22Rv1 (cell line): Measurements from ENCODE around the gene MBNL2.

ENCODE experiments used
- H3K27ac ChIP-seq: fragments of 450-650 bp; 2 replicates; pipeline ENCODE4 v1.5.1; 2017
- ZFX ChIP-seq: fragments of 450-650 bp; IDR thresholded peaks from 2 replicates; pipeline ENCODE4 v1.6.1; 2017; ENCODE audit warnings: antibody characterized with exemption, borderline replicate concordance
- TF ChIP-seq, protein P1 (sequence below): fragments of 450-650 bp; IDR thresholded peaks from 2 replicates; pipeline ENCODE4 v1.5.1; 2017; ENCODE audit warnings: mild to moderate bottlenecking

The MBNL2 gene

DNA sequence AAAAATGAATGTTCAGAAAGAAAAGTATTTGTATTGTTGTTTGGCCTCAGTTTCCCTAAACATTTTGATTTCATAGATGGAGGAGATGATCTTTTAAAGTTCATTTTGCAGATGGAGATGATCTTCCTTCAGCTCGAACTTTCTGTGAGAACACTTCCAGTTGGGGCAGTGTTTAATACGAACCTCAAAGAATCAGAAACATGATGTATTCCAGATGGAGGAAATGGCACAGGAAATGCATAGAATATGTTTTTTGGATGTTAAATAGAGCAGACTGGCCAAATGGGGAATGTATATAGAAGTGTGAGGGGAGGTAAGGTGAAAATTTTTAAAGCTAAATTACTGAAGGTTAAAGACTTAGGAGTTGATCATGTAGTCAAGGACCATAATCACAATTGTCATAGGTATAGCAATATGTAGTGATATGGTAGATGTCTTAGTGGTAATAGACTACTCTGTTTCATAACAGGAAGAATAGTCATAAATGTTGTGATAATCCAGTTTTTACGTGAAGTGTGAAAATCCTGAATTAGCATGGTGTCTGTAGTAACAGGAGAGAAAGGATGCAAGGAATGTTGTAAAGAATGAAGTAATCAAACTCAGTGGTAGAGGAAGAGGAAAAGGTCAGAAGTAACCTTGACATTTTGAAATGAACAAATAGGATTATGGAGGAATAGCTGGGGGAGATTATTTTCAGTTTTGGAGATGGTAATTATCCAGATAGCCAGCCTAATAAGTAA is 216.9 kb downstream of the MBNL2 start:
- TF ChIP-seq ZFX = no peak
- TF ChIP-seq, protein P1, sequence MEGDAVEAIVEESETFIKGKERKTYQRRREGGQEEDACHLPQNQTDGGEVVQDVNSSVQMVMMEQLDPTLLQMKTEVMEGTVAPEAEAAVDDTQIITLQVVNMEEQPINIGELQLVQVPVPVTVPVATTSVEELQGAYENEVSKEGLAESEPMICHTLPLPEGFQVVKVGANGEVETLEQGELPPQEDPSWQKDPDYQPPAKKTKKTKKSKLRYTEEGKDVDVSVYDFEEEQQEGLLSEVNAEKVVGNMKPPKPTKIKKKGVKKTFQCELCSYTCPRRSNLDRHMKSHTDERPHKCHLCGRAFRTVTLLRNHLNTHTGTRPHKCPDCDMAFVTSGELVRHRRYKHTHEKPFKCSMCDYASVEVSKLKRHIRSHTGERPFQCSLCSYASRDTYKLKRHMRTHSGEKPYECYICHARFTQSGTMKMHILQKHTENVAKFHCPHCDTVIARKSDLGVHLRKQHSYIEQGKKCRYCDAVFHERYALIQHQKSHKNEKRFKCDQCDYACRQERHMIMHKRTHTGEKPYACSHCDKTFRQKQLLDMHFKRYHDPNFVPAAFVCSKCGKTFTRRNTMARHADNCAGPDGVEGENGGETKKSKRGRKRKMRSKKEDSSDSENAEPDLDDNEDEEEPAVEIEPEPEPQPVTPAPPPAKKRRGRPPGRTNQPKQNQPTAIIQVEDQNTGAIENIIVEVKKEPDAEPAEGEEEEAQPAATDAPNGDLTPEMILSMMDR = no peak
- H3K27ac ChIP-seq = no peak overlapping the region

DNA sequence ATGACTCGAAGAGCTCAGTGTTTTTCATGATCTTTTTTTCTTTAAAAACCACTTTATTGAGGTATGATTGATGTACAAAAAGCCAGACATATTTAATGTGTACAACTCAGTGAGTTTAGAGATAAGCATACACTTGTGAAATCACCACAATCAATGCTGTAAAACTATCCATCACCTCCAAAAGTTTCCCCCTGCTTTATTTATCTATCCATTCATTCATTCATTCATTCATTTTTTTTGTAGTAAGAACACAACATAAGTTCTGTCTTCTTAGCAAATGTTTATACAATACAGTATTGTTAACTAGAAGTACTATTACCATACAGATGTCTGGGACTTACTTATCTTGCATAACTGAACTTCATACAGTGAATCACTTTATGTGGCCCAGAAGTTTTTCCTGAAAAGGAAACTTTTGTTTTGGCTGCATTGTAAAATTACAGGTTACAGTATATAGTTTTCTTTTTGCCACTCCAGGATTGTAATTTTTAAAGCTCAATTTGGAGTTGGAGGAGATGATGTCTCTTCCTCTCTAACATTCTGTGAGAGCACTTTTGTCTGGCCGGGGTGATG is 218.6 kb downstream of the MBNL2 start:
- H3K27ac ChIP-seq = no peak overlapping the region
- no peak for TF ChIP-seq ZFX
- TF ChIP-seq, protein P1 = no peak

DNA sequence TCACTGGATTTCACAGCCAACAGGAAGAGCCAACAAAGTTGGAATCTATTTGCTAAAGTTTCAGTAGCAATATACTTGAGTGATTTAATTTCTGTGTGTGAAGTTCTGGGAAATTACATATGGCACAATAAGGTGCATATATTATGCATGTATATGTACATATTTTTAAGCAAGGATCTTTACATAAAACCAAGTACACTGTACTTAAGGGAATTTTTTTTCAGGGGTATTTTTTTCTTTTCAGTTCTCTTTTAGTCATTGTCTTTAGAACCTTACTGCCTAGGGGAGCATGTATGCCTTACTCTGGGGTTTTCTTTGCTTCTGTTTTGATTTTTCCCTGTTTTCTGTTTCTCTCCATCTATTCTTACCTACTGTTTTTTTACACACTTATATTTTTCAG is 219.2 kb downstream of the MBNL2 start:
- TF ChIP-seq, protein P1 = no peak
- TF ChIP-seq ZFX = no peak
- no peak overlapping the region for H3K27ac ChIP-seq
